GM18858 (cell line): ENCODE results near the gene TNFSF10.
"Not testable (repeated sequence)": the region's sequence is repeated elsewhere in the genome, so short reads cannot be mapped to it uniquely, and the experiment has no call there.

Source experiments
- ATAC-seq: cut with Tn5 transposase; IDR thresholded peaks from one replicate; pipeline ENCODE4 v1.9.1; 2021; ENCODE audit not compliant: unreplicated experiment

The TNFSF10 gene

GRCh38 chr3:172522871-172523818 is at the start of gene TNFSF10:
TSS of gene TNFSF10 (minus strand) at chr3:172523430. CDS start at chr3:172523384, 46 bp downstream.
- peak; percentile 84 for ATAC-seq

GRCh38 chr3:172569128-172570008 is 46.1 kb upstream of the TNFSF10 start:
- ATAC-seq, result no peak

GRCh38 chr3:172568701-172569100 is 45.5 kb upstream of the TNFSF10 start:
- ATAC-seq, result no peak

GRCh38 chr3:172566785-172567184 is 43.6 kb upstream of the TNFSF10 start:
- ATAC-seq, result not testable (repeated sequence)

GRCh38 chr3:172564499-172564898 is 41.3 kb upstream of the TNFSF10 start:
- ATAC-seq, result no peak

- peak; percentile 64 for ATAC-seq
Measured at GRCh38 chr3:172562871-172563865, 39.9 kb upstream of the TNFSF10 start.

GRCh38 chr3:172561897-172562640 is 38.8 kb upstream of the TNFSF10 start:
- ATAC-seq, result no peak

- no peak for ATAC-seq
Measured at GRCh38 chr3:172560586-172560985, 37.4 kb upstream of the TNFSF10 start.

GRCh38 chr3:172560026-172560425 is 36.8 kb upstream of the TNFSF10 start:
- ATAC-seq, result no peak

- no peak for ATAC-seq
Measured at GRCh38 chr3:172559020-172559419, 35.8 kb upstream of the TNFSF10 start.

- no peak for ATAC-seq
Measured at GRCh38 chr3:172557515-172558220, 34.4 kb upstream of the TNFSF10 start.

GRCh38 chr3:172553526-172554252 is 30.5 kb upstream of the TNFSF10 start:
- ATAC-seq, result no peak

GRCh38 chr3:172552607-172553006 is 29.4 kb upstream of the TNFSF10 start:
- no peak for ATAC-seq

GRCh38 chr3:172551874-172552273 is 28.6 kb upstream of the TNFSF10 start:
- ATAC-seq, result no peak

- ATAC-seq, result peak; percentile 78
Measured at GRCh38 chr3:172550347-172550943, 27.2 kb upstream of the TNFSF10 start.

- no peak for ATAC-seq
Measured at GRCh38 chr3:172549144-172549543, 25.9 kb upstream of the TNFSF10 start.

- ATAC-seq, result no peak
Measured at GRCh38 chr3:172546628-172547214, 23.5 kb upstream of the TNFSF10 start.

GRCh38 chr3:172546105-172546504 is 22.9 kb upstream of the TNFSF10 start:
- ATAC-seq, result no peak
